ENCODE measurements around the gene TRIM50.
A peak's percentile ranks its signal among the peaks of the same experiment; 100 is the strongest.
"Not testable (repeated sequence)": the region's sequence is repeated elsewhere in the genome, so short reads cannot be mapped to it uniquely, and the experiment has no call there.

TRIM50 gene

DNA sequence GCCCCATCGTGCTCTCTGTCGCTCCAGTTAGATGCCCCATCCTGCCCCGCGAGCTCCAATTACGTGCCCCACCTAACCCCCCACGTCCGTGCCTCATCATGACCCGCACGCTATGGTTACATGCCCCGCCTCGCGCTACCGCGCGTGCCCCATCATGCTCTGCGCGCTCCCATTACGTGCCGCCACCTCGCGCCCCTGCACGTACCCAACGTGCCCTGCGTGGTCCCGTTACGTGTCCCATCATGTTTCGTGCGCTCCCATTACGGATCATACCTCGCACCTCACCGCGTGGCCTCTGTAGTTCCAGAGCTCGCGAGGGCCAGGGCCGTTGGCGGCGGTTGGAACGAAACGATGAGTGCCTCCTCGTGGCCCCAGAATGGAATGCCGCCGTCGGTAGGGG is at the start of gene TRIM50, which contains the start of gene FKBP6:
Gene TRIM50 (minus strand): TSS at position 161 of the 400 bp plus-strand sequence. CDS start 3,295 bp downstream, outside the sequence.
Gene FKBP6 (plus strand): TSS at position 240 of the 400 bp plus-strand sequence. CDS start 268 bp downstream, outside the sequence.
- DNase-seq: not testable (repeated sequence)

DNA sequence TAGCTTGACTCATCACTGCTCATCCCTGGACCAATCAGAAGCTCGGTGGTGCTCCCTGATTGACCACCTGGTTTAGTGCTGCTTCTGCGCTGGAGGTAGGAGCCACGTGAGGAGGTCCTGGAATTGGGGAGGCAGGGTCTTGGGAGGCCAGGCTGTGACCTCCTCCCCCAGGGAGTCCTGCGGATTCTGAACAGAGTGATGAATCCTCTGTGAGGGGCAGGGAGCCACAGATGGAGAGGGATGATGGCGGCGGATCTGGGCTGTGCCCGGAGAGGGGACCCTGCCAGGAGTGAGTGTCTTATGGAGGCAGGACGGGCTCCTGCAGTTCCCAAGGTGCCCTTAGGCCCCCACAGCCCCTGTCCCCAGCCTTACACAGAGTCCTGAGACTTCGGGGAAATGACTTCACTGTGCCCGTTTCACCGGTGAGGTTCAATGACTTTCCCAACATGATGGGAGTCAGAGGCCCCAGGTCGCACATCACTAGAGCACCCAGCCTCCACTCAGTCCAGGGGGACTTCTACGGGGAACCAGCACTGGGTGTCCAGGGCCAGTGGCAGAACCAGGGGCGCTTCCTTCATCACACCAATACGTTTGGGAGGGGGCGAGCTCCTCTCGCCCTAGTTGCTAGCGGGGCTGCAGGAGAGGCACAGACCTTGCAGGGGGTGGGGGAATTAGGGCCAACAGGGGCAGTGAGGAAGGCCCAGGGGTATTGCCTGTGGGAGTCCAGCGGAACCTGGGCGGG is 49.0 kb upstream of the TRIM50 start:
- no peak for DNase-seq

GRCh38 chr7:73376262-73376661 is 48.4 kb upstream of the TRIM50 start:
- not testable (repeated sequence) for DNase-seq

DNA sequence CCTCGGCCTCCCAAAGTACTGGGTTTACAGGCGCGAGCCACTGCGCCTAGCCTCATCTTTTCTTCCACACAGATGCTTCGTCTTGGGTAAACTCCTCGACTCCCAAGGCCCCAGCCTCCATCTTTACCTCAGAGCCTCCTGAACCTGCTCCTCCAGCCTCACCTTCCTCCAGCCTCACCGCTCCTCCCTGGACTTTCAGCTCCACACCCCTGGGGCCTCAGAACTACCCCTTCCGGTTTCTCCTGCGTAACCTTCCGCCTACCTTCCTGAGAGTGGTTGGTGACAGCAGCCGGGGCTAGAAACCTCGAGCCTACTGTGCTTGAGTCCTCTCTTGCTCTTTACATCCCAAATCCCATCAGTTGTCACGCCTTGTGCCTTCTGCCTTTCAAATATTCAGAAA is 45.9 kb upstream of the TRIM50 start:
- no peak for DNase-seq

- no peak for DNase-seq
Measured at GRCh38 chr7:73369622-73370021, 41.7 kb upstream of the TRIM50 start.

- DNase-seq: no peak
Measured at GRCh38 chr7:73369009-73369408, 41.1 kb upstream of the TRIM50 start.

DNA sequence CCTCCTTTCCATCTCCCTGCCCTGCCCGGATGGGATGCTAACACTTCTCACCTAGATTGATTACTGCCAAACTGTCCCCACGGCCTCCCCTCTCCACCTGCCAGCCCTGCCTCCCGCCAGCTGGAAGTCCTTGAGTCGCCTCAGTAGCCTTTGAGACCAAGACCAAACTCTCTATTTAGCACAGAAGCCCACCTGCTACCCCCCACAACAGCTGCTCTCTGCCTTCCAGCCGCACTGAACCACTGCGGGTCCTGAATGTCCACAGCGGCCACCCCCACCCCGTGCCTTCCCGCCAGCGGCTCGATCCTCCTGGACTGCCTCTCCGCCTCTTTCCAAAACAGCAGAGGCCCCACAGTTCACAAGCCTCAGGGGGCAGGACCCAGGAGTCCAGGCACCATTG is 39.1 kb upstream of the TRIM50 start:
- DNase-seq: no peak

DNA sequence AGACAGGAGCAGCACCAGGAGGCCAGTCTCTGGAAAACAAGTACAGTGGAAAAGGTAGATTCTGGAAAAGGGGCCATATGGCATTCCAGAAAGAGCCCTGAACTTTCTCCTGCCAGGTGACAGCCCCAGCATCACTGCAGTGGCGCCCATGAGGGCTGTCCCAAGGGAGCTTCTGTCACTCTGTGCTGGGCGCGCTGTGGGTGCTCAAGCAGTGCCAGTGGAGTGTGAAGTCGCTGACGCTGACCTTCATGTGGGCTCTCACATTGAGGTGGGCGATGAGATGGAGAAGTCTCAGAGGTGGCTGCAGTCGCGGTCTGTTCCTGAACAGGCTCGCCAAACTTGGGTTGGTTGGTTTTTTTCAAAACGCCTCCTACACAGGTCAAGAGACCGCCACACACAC is 38.2 kb upstream of the TRIM50 start:
- DNase-seq: no peak

- DNase-seq: peak in 1 of 14 donors; percentile 6
Measured at GRCh38 chr7:73364006-73364728, 36.3 kb upstream of the TRIM50 start.

- DNase-seq: no peak
Measured at GRCh38 chr7:73363225-73364005, 35.5 kb upstream of the TRIM50 start.

GRCh38 chr7:73360590-73360989 is 32.7 kb upstream of the TRIM50 start:
- not testable (repeated sequence) for DNase-seq

DNA sequence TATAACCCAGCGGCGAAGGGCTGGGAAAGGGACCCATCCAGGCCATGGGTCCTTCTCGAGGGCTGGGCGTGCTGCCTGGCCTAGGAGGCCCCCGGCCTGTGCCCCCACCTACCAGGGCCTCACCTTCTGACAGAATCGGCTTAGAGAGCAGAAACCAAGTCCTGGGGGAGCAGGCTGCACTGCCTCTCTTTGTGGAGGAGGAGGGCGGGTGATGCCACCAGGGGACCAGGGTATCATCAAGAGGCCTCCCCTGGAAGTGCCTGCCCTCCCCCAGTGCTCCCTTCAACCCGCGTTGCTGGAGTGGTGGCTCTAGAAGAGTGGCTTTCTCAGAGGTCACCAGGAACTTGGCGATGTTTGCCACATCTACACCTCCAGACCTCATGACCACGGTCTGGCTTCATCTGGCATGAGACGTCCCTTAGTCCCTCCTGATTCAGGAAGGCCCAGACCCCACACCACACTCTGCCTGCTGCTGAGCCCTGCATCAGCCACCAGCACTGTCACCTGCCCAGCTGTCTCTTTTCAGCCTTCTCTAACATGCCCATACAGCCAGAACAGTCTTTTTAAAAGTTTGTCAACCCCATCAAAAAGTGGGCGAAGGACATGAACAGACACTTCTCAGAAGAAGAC is 32.0 kb upstream of the TRIM50 start:
- no peak for DNase-seq

GRCh38 chr7:73359306-73359705 is 31.4 kb upstream of the TRIM50 start:
- no peak for DNase-seq

- peak in 2 of 14 donors; percentile 14 to 40 for DNase-seq
Measured at GRCh38 chr7:73358590-73359275, 30.9 kb upstream of the TRIM50 start.

DNA sequence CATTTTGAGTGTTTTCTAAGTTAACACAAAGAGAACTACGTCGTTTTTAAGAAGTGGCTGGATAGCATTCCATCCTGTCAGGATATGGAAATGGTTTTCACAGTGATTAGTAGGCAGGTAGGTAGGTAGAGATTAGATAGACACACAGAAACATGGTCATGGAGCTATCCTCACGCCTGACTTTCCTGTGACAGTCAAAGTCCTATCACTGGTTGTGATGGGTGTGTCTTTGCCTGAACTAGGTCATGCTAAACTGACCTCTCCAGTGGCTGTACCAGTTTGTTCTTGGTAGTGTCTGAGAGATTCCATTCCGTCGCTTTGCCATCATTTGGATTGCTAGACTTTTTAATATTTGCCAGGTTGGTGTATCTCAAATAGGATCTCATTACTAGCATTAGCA is 28.3 kb upstream of the TRIM50 start:
- DNase-seq: no peak

GRCh38 chr7:73354821-73355220 is 26.9 kb upstream of the TRIM50 start:
- no peak for DNase-seq

DNA sequence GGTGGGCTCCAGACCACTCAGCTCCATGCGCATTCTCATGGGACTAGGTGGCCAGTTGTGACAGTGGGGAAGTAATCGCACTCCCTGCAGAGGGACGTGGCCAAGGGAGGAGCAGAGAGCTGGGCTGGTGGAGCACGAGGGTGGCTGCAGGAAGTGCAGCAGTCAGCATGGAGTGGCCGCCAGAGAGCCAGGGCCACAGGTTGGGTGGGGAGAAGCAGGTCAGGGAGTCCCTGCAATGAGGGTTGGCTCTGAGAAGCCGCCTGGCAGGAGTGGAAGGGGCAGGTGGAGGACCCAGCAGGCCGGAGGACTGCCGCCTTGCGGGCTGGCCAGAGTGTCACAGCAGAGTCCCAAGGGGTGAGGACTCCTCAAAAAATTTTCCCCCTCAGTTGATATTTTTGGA is 26.3 kb upstream of the TRIM50 start:
- DNase-seq: no peak

- no peak for DNase-seq
Measured at GRCh38 chr7:73353243-73353642, 25.4 kb upstream of the TRIM50 start.

GRCh38 chr7:73352784-73353183 is 24.9 kb upstream of the TRIM50 start:
- no peak for DNase-seq

DNA sequence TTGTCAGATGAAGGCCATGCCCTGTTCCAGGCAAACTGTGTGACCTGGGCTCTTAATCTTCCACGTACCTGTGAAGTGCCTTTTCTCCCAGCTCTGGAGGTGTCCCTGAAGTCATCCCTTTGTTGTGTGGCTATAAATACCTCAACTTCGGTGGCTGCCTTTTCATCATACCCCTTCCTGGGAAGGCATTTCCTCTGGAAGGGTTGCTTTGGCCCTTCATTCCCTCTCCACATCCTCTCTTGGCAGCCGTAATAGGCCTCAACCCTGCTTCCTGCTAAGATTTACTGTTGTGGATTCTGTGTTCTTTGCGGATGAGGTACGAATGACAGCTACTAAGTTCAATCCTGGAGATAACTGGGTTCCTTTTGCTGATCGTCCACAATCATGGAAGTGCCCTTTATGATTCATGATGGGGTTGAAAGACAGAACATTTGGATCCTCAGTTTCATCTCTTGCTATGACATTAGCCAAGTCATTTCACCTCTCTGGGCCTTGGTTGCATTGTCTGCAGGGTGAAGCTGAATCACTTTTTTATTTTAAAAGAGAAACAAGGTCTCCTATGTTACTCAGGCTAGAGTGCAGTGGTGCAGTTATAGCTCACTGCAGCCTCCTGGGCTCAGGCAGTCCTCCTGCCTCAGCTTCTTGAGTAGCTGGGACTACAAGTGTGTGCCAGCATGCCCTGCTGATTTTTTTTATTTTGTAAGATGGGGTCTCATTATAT is 23.7 kb upstream of the TRIM50 start:
- DNase-seq: no peak
